HepG2 (cell line): ENCODE results near the gene AGK. TPM values are rescaled to one million over a fixed set of nuclear protein-coding genes. Genes with fewer than 3 reads are reported as not detected.
A peak's percentile ranks its signal among the peaks of the same experiment; 100 is the strongest.

Source experiments
- ATAC-seq: fragments of 200-7000 bp; cut with Tn5 transposase; 3 replicates; pipeline ENCODE4 v1.9.1; 2020; ENCODE audit warnings: mild to moderate bottlenecking, moderate library complexity
- BruUV-seq: library from RNA; stranded (reverse); fragments of 400-500 nt; replicated peaks from 2 replicates; lab custom pipeline; 2021; lab: Mats Ljungman, UMichigan
- CTCF ChIA-PET: fragments of 300-600 bp; formaldehyde crosslinking; extraction: SDS; loops from one replicate; lab custom pipeline; 2021; ENCODE audit warnings: low total read pairs, inconsistent platforms, low intra/inter-chr PET ratio; lab: Yijun Ruan, JAX
- POLR2A ChIA-PET: fragments of 350-600 bp; sonication (Branson Sonifier 250); formaldehyde crosslinking; loops from one replicate; lab custom pipeline; 2020; ENCODE audit warnings: antibody characterized with exemption, inconsistent platforms; lab: Yijun Ruan, JAX
- DNase-seq: peaks from one replicate; pipeline ENCODE4 v3.0.0-alpha.2; 2015; ENCODE audit warnings: low spot score
- FAIRE-seq: peaks from 3 replicates; lab custom pipeline; 2011; peaks lifted over from hg19 to GRCh38; lab: Jason Lieb, UNC
- H2AFZ ChIP-seq: one replicate; pipeline ENCODE4 v1.6.1; 2011; ENCODE audit warnings: low read length, inconsistent platforms
- H3K27ac ChIP-seq: fragments of 300-600 bp; 3 replicates; pipeline ENCODE4 v1.8.0; 2011; ENCODE audit warnings: mixed run types, mild to moderate bottlenecking, mixed read lengths, low read length, inconsistent platforms; ENCODE audit not compliant: insufficient read depth; ENCODE audit errors: extremely low read length
- H3K27me3 ChIP-seq, 2 experiments: fragments of 200-600 bp in 1 of 2; 2 replicates in 1 of 2; 3 replicates in 1 of 2; pipeline versions ENCODE4 v1.6.0 to v1.8.0; 2011; ENCODE audit warnings: low read length in 2 of 2, mild to moderate bottlenecking in 2 of 2, moderate library complexity in 2 of 2, inconsistent platforms in 1 of 2; ENCODE audit not compliant: insufficient read depth in 2 of 2, control insufficient read depth in 1 of 2
- H3K36me3 ChIP-seq, 2 experiments: fragments of 200-600 bp in 1 of 2; replicated peaks in 1 of 2; 2 replicates in 1 of 2; 3 replicates in 1 of 2; pipeline versions ENCODE4 v1.5.1 to v1.8.0; 2011; ENCODE audit warnings: low read length in 2 of 2, inconsistent platforms in 1 of 2; ENCODE audit not compliant: insufficient read depth in 2 of 2, control insufficient read depth in 1 of 2
- H3K4me1 ChIP-seq: 2 replicates; pipeline ENCODE4 v1.5.1; 2012; ENCODE audit warnings: low read length, inconsistent platforms; ENCODE audit not compliant: insufficient read depth
- H3K4me2 ChIP-seq: 2 replicates; pipeline ENCODE4 v1.6.0; 2011; ENCODE audit warnings: low read depth, low read length, inconsistent platforms
- H3K4me3 ChIP-seq, 3 experiments: fragments of 200-600 bp in 1 of 3; sonication (generic), shearing (Covaris generic) in 1 of 3; replicated peaks in 1 of 3; 2 replicates each; pipeline ENCODE4 v1.5.1; 2011 to 2016; ENCODE audit warnings: low read length in 3 of 3, inconsistent platforms in 2 of 3, low read depth in 2 of 3, mild to moderate bottlenecking in 2 of 3, control low read depth in 1 of 3, mixed read lengths in 1 of 3; ENCODE audit not compliant: insufficient read depth in 1 of 3
- H3K79me2 ChIP-seq: one replicate; pipeline ENCODE4 v1.6.1; 2011; ENCODE audit warnings: low read length, inconsistent platforms; ENCODE audit not compliant: insufficient read depth
- H3K9ac ChIP-seq: 2 replicates; pipeline ENCODE4 v1.6.0; 2011; ENCODE audit warnings: mild to moderate bottlenecking, low read depth, low read length, inconsistent platforms; ENCODE audit not compliant: insufficient read depth
- H3K9me3 ChIP-seq: 2 replicates; pipeline ENCODE4 v1.5.1; 2012; ENCODE audit warnings: mild to moderate bottlenecking, low read length
- H4K20me1 ChIP-seq: 2 replicates; pipeline ENCODE4 v1.6.0; 2011; ENCODE audit warnings: inconsistent platforms, mild to moderate bottlenecking, low read length, moderate library complexity; ENCODE audit not compliant: insufficient read depth
- BHLHE40 ChIP-seq: IDR thresholded peaks from 2 replicates; pipeline ENCODE4 v1.6.1; 2011; ENCODE audit warnings: low read length, improper control_type of control experiment
- CCDC6 ChIP-seq: sonication (generic); formaldehyde crosslinking; IDR thresholded peaks from 2 replicates; pipeline ENCODE4 v1.8.1; 2022; ENCODE audit warnings: mild to moderate bottlenecking, missing genetic modification reagents, moderate library complexity
- ELF1 ChIP-seq: sonication (generic); formaldehyde crosslinking; IDR thresholded peaks from 2 replicates; pipeline ENCODE4 v1.4.0; 2020; ENCODE audit warnings: missing genetic modification reagents
- FOXK2 ChIP-seq: fragments of 450-650 bp; IDR thresholded peaks from 2 replicates; pipeline ENCODE4 v1.6.1; 2016
- FOXP1 ChIP-seq, 2 experiments: fragments of 450-650 bp in 1 of 2; IDR thresholded peaks; 2 replicates each; pipeline ENCODE4 v1.6.1; 2017 to 2018; ENCODE audit warnings: antibody characterized with exemption in 1 of 2
- MAFF ChIP-seq: IDR thresholded peaks from 2 replicates; pipeline ENCODE4 v1.6.1; 2011; ENCODE audit warnings: low read depth, low read length, improper control_type of control experiment
- PHF8 ChIP-seq: sonication (generic); formaldehyde crosslinking; IDR thresholded peaks from 2 replicates; pipeline ENCODE4 v1.5.0; 2020; ENCODE audit warnings: missing genetic modification reagents
- RNF2 ChIP-seq: fragments of 450-650 bp; conservative IDR thresholded peaks from 2 replicates; pipeline ENCODE4 v1.6.1; 2016; ENCODE audit warnings: low read depth
- SOX13 ChIP-seq, 3 experiments: fragments of 450-650 bp in 1 of 3; sonication (generic) in 1 of 3; formaldehyde crosslinking in 1 of 3; IDR thresholded peaks in 2 of 3; conservative IDR thresholded peaks in 1 of 3; 2 replicates each; pipeline versions ENCODE4 v1.5.0 to v1.6.1; 2016 to 2020; ENCODE audit warnings: antibody characterized with exemption in 1 of 3, mild to moderate bottlenecking in 1 of 3, missing compliant biosample characterization in 1 of 3, missing genetic modification reagents in 1 of 3, moderate library complexity in 1 of 3
- ZNF263 ChIP-seq: sonication (generic); formaldehyde crosslinking; IDR thresholded peaks from 2 replicates; pipeline ENCODE4 v1.4.0; 2020; ENCODE audit warnings: missing genetic modification reagents
- ZNF629 ChIP-seq: sonication (generic); formaldehyde crosslinking; conservative IDR thresholded peaks from 2 replicates; pipeline ENCODE4 v1.5.0; 2020; ENCODE audit warnings: missing genetic modification reagents
- ZNF678 ChIP-seq: sonication (generic); formaldehyde crosslinking; IDR thresholded peaks from 2 replicates; pipeline ENCODE4 v1.4.0; 2020; ENCODE audit warnings: mild to moderate bottlenecking, missing genetic modification reagents
- WGBS: methylation state at CpG from one replicate; pipeline ENCODE4 v1.1.6; 2017; ENCODE audit warnings: low lambda C conversion rate; 5-methylcytosine and 5-hydroxymethylcytosine counted together
- in situ Hi-C: cut with HindIII; loops from 2 replicates; pipeline ENCODE4 v1.10.0; 2017; ENCODE audit warnings: low pct_unique_long_range_greater_than_20kb; ENCODE audit not compliant: extremely low pct_ligation_motif_present
- intact Hi-C: fragments of 100-400 bp; cut with micrococcal nuclease; formaldehyde crosslinking; loops from one replicate; pipeline ENCODE4 v1.10.0; 2022; ENCODE audit not compliant: unreplicated experiment
- polyA plus RNA-seq, 8 experiments: library from polyadenylated mRNA; depleted of rRNA in 3 of 8; stranded (reverse) in 7 of 8; unstranded in 1 of 8; fragments of >200 nt; fragmentation: Illumina TruSeq in 4 of 8; extraction: Trizol in 4 of 8; gene quantifications; 2 replicates each; pipeline versions ENCODE4 v1.2.1 to v1.2.3, GENCODE V29; 2011 to 2016; ENCODE audit warnings: low read depth in 4 of 8, missing spikeins in 1 of 8, mixed read lengths in 1 of 8; ENCODE audit not compliant: insufficient read depth in 1 of 8
- total RNA-seq, 5 experiments: library from RNA; depleted of rRNA; stranded (reverse); fragments of >200 nt; fragmentation: Illumina TruSeq; extraction: Trizol; gene quantifications; 2 replicates each; pipeline ENCODE4 v1.2.3, GENCODE V29; 2016; ENCODE audit warnings: low read depth in 1 of 5
- TF ChIP-seq, protein P1 (sequence below): sonication (generic); formaldehyde crosslinking; IDR thresholded peaks from 2 replicates; pipeline ENCODE4 v1.4.0; 2020; ENCODE audit warnings: missing genetic modification reagents, borderline replicate concordance
- TF ChIP-seq, protein P2 (sequence below): fragments of 450-650 bp; IDR thresholded peaks from 2 replicates; pipeline ENCODE4 v1.6.1; 2017

Gene AGK
- total and polyA plus RNA-seq, 2 of the 13 experiments (the other 11 are each of a cell fraction or from before 2014, with no cell fraction given) = 23.7 to 30.1 TPM

DNA sequence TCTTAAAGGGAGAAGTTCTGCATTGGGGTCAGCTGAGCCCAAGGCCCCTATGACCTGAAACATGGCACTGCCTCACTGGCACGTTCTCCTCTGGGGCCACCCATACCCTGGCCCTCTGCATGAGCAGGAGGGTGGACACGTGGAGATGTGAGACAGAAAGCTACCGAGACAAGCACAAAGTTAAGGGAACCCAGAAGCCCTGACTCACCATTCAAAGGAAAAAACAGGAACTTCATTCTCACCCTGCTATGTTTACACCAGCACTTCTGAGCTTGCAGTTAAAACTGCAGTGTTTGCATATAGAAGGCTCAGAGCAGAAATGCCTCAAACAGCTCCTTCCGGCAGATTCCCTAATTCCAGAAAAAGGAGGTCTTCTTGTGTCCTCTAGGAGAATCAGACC is 109.0 kb downstream of the AGK start:
- H3K9me3 ChIP-seq = no peaks in the 10 kb centered on the region
- CTCF ChIA-PET = no interaction called here
- ATAC-seq (no peak), DNase-seq (no peak), FAIRE-seq (no peak)
- no peak overlapping the region for H3K9ac ChIP-seq
- no peak overlapping the region for H3K27ac ChIP-seq
- 83% methylated on average over 4 of the region's 4 CpGs for WGBS
- POLR2A ChIA-PET = no interaction called here
- H3K27me3 ChIP-seq = no peaks in the 10 kb centered on the region
- H3K36me3 ChIP-seq = peaks cover 5 to 16% of the 10 kb centered on the region in 2 experiments; a peak in 4 of 5 replicates
- H3K4me3 ChIP-seq = no peak overlapping the region
- in situ Hi-C loops = no loop called here
- intact Hi-C loops = no loop called here
- H2AFZ ChIP-seq = no peak overlapping the region
- peaks cover 24% of the 10 kb centered on the region for H3K4me1 ChIP-seq
- no peaks in the 10 kb centered on the region for H4K20me1 ChIP-seq
- TF ChIP-seq FOXK2 = no peak
- TF ChIP-seq CCDC6 (CRISPR knock-in tag) = no peak
- no peak for TF ChIP-seq ZNF629 (CRISPR knock-in tag)
- no peak for TF ChIP-seq ELF1 (CRISPR knock-in tag)
- no peaks in the 10 kb centered on the region for H3K79me2 ChIP-seq
- no peak overlapping the region for H3K4me2 ChIP-seq
- no TSS peak for BruUV-seq

DNA sequence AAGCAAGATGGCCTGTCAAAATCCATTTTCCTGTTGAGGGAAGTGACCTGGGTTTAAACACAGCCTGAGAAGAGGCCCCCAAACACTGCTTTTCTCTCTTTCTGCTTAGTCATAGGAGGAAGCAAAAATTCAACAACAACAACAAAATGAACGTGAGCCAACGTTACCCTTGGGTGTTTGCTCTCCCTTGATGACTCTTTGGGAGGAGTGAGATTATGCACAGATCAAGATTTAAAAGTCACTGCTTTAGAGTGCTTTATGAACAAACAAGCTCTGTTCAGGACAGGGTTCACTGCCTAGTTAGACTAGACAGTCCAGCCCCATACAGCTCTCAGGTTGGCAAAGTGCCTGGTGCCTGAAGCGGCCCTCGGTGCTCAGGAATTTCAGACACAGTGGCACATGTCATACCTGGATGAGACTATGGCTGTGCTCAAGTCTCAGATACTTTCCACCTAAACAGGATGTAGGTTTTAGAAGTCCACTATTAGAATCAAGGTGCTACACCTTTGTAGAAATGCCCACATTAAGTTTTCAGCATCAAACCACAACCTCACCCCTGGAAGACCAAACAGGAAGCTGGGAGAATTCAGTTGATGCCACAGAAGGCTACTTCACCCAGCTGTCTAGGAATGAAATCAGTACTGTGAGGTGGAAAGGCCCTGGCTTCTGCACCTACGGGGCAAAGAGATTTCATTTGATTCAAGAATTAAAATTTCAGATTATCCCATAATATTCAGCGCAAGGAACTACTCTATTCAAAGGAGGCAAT is 112.1 kb downstream of the AGK start:
- no peak overlapping the region for H3K9ac ChIP-seq
- 55% methylated on average over 4 of the region's 6 CpGs for WGBS
- H2AFZ ChIP-seq = no peak overlapping the region
- H3K36me3 ChIP-seq = peaks cover 4 to 20% of the 10 kb centered on the region in 2 experiments; a peak in 4 of 5 replicates
- no peak overlapping the region for H3K4me2 ChIP-seq
- H4K20me1 ChIP-seq = no peaks in the 10 kb centered on the region
- H3K4me3 ChIP-seq = no peak overlapping the region
- POLR2A ChIA-PET = interaction anchor here (1.0 to 1.5 kb wide), 2 partner anchors 33 to 75 kb away, joined by 3 read pairs; partner anchors contain the start of gene SSBP1
- no peaks in the 10 kb centered on the region for H3K79me2 ChIP-seq
- intact Hi-C loops = no loop called here
- CTCF ChIA-PET = no interaction called here
- in situ Hi-C loops = no loop called here
- DNase-seq (peak; percentile 79), FAIRE-seq (peak; percentile 53), ATAC-seq (peak; percentile 89)
- no peaks in the 10 kb centered on the region for H3K9me3 ChIP-seq
- peak overlapping the region; percentile 56 for H3K27ac ChIP-seq
- peaks cover 24% of the 10 kb centered on the region for H3K4me1 ChIP-seq
- H3K27me3 ChIP-seq = no peaks in the 10 kb centered on the region
- BruUV-seq = TSS peak; percentile 29
- no peak for TF ChIP-seq SOX13 (IDR thresholded peaks at IDR 0.05)
- no peak for TF ChIP-seq SOX13 (CRISPR knock-in tag; conservative IDR thresholded peaks at IDR 0.05 in 1 of 2, IDR thresholded peaks at IDR 0.05 in 1 of 2)
- TF ChIP-seq BHLHE40 = 0 out of 2 replicates have a peak, but pooled peaks have one; percentile 27
- TF ChIP-seq ZNF263 (CRISPR knock-in tag) = peak; percentile 59; the same call in 1 of the 2 replicates
- TF ChIP-seq, protein P1, sequence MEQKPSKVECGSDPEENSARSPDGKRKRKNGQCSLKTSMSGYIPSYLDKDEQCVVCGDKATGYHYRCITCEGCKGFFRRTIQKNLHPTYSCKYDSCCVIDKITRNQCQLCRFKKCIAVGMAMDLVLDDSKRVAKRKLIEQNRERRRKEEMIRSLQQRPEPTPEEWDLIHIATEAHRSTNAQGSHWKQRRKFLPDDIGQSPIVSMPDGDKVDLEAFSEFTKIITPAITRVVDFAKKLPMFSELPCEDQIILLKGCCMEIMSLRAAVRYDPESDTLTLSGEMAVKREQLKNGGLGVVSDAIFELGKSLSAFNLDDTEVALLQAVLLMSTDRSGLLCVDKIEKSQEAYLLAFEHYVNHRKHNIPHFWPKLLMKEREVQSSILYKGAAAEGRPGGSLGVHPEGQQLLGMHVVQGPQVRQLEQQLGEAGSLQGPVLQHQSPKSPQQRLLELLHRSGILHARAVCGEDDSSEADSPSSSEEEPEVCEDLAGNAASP (CRISPR knock-in tag) = no peak
- 0 out of 2 replicates have a peak, but pooled peaks have one; percentile 17 for TF ChIP-seq MAFF
- TF ChIP-seq, protein P2, sequence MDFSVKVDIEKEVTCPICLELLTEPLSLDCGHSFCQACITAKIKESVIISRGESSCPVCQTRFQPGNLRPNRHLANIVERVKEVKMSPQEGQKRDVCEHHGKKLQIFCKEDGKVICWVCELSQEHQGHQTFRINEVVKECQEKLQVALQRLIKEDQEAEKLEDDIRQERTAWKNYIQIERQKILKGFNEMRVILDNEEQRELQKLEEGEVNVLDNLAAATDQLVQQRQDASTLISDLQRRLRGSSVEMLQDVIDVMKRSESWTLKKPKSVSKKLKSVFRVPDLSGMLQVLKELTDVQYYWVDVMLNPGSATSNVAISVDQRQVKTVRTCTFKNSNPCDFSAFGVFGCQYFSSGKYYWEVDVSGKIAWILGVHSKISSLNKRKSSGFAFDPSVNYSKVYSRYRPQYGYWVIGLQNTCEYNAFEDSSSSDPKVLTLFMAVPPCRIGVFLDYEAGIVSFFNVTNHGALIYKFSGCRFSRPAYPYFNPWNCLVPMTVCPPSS = no peak
- TF ChIP-seq PHF8 (CRISPR knock-in tag) = no peak
- no peak for TF ChIP-seq FOXP1 (IDR thresholded peaks at IDR 0.05)
- peak; percentile 39; the same call in 1 of the 2 replicates for TF ChIP-seq FOXP1 (CRISPR knock-in tag; IDR thresholded peaks at IDR 0.05)
- no peak for TF ChIP-seq ZNF678 (CRISPR knock-in tag)
- TF ChIP-seq RNF2 = no peak
